ENCODE results near the gene FAM219B.
A peak's percentile ranks its signal among the peaks of the same experiment; 100 is the strongest.

Gene FAM219B

DNA sequence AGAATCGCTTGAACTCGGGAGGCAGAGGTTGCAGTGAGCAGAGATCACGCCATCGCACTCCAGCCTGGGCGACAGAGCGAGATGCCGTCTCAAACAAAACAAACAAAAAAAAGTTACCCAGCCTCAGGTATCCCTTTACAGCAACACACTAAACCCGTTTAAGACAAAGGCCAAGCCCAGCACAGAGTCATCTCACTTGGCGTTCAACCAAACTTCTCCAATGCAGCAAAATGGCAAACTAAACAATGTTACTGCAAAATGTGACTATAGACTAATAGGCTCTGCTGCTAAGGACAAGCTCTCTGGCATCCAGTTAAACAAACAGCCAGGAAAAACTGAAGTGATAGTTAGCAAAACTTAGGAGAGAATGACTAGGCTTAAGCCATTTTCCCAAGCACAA lies 6.4 kb upstream of the FAM219B start:
- TF ChIP-seq, protein P1, sequence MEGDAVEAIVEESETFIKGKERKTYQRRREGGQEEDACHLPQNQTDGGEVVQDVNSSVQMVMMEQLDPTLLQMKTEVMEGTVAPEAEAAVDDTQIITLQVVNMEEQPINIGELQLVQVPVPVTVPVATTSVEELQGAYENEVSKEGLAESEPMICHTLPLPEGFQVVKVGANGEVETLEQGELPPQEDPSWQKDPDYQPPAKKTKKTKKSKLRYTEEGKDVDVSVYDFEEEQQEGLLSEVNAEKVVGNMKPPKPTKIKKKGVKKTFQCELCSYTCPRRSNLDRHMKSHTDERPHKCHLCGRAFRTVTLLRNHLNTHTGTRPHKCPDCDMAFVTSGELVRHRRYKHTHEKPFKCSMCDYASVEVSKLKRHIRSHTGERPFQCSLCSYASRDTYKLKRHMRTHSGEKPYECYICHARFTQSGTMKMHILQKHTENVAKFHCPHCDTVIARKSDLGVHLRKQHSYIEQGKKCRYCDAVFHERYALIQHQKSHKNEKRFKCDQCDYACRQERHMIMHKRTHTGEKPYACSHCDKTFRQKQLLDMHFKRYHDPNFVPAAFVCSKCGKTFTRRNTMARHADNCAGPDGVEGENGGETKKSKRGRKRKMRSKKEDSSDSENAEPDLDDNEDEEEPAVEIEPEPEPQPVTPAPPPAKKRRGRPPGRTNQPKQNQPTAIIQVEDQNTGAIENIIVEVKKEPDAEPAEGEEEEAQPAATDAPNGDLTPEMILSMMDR (IDR thresholded peaks at IDR 0.05; ENCODE audit: extremely low read depth, missing control alignments), result no peak
- no peak for DNase-seq (ENCODE audit: low spot score)

DNA sequence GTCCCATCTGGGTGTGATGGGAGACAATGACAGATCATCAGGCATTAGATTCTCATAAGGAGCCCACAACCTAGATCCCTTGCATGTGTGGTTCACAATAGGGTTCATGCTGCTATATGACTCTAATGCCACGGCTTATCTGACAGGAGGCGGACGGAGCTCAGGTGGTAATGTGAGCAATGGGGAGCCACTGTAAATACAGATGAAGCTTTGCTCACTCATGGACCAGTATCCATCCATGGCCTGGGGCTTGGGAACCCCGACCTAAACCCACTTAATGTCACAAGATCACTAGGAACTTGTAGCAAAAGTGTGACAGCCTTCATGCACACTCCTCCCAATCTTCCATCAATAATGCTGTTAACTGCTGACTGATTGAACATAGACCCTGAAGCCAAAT lies 2.0 kb upstream of the FAM219B start:
- TF ChIP-seq, protein P1 (IDR thresholded peaks at IDR 0.05; ENCODE audit: extremely low read depth, missing control alignments), result no peak
- no peak for DNase-seq (ENCODE audit: low spot score)

DNA sequence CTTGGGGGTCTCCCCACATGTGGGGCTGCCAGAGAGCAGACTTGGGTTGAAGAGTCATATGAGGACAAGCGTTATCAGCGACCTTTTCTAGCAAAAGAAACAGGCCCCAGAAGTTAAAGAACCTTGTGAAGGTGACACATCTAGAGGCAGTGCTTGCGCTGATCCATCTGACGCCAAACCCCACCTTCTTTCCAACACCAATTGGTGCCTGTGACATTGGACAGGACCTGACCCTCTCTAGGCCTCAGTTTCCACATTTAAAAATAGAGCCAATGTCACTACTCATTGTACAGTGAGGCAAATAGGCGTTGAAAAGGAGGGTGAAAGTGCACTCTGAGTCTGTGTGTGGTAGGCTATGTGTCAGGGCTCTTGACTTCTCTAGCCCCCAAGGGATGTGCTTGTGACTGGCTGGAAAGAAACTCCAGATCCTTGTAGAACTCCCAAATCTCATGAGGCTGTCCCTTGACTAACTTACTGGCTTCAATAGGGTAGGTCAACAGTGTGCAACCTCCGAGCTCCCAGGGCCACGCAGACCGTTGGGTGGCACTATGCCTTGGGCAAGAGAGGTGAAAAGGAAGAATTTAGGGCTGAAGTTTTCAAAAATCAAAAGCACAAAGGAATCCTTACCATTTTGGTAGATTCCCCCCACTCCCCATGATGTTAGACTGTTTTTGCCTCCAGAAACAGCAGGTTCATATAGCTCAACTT lies 666 bp upstream of the FAM219B start:
- DNase-seq (ENCODE audit: low spot score), result peak; percentile 30
- TF ChIP-seq, protein P1 (IDR thresholded peaks at IDR 0.05; ENCODE audit: extremely low read depth, missing control alignments), result no peak

DNA sequence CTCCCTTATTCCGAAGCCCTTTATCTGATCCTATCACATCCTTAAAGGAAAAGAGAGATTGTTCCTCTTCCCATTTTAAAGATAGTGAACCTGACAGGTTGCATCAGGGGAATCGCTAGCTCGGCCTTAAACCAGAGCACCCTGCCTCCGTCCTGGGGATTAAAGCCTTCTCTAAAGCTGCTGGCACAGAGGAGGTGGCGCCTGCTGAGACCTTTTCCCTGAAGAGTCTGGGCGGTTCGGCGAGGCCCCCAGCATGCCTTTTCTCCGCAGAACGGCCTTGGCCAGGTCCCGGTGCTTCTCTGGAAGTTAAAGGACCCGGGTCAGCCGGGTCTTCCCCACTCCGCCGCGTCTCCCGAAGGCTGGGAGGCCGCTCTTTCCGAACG lies 593 bp downstream of the FAM219B start:
- DNase-seq (ENCODE audit: low spot score), result peak; percentile 48

DNA sequence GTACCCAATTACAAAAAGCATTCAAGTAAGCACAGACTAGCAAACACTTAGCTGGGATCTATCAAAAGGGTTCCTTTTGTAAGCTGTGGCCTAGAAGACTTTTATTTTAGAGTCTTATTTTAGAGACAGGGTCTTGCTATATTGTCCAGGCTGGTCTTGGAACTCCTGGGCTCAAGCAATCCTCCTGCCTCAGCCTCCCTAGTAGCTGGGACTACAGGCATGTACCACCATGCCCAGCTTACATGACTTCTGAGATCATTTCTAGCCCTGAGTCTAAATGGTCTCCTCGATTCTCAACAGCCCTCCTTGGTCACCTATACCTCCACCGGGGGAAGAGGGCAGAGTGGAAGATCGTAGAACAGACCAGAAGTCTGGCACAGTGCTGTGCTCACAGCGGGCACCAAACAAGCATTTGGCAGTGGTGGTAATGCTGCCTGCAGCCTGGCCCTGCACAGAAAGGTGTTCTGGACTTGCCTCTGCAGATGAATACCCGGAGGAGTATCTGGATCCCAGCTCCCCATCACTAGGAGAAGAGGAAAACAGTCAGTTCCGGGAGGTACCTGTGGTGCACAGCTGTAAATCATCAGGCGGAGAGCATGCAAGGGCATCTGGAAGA lies 2.4 kb downstream of the FAM219B start:
- TF ChIP-seq, protein P1 (IDR thresholded peaks at IDR 0.05; ENCODE audit: extremely low read depth, missing control alignments), result no peak
- DNase-seq (ENCODE audit: low spot score), result no peak

More for the DNA sequence above, 593 bp downstream of the FAM219B start:
- TF ChIP-seq, protein P1 (IDR thresholded peaks at IDR 0.05; ENCODE audit: extremely low read depth, missing control alignments), result no peak

DNA sequence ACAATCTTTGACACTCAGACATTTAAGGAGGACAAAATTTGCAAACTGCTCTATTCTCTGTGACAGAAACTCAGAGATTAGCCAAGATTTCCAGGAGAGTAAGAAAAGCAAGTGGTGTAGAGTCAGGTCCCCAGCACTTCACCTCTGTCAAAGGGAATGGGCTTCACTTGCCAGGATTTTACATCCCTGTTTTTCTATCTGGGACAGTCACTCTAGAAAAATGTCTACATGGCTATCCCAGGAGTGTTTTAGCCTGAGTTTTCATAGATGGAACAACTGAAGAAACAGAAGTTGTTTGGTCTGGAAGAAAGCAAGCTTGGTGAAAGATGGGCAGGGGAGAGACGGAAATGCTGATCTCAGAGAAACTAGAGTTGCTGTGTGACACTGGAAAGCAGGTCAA lies 3.0 kb downstream of the FAM219B start:
- TF ChIP-seq, protein P1 (IDR thresholded peaks at IDR 0.05; ENCODE audit: extremely low read depth, missing control alignments), result no peak
- no peak for DNase-seq (ENCODE audit: low spot score)

DNA sequence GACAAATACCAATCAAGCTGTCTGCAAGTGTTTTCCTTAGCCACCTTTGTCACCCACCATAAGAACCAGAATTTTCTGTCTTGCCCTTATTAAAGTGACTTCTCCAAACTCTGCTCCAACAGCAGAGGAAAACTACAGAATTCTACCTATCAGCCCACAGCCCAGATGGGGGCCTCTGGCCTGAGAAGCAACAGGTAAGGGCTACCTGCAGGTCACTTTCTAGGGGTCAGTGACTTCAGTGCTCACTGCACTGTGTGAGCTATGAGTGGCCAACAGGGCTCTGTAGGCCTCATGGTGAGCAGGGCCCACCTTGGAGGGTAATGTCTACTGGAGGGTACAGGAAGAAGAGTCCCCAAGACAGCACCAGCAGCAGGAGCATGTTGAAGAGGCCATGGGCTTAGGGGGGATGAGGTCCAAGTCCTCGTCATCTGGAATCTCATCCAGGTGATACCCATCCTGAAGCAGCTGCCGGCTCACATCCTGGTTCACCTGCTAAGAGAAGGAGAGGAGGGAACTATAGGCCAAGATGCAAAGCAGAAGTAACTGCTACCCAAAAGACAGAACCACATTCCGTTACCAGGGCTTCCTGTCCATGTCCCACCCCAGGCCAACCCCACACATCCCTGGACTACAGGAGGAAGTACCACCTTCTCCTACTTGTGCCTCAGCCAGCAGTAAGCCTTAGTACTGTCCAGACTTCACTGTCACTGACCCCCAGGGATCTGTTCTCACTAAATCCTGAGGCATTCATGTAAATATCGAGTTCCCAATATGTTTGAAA lies 4.2 kb downstream of the FAM219B start:
- DNase-seq (ENCODE audit: low spot score), result no peak
- TF ChIP-seq, protein P1 (IDR thresholded peaks at IDR 0.05; ENCODE audit: extremely low read depth, missing control alignments), result no peak
